Measurements from ENCODE around the gene ACACB.

The ACACB gene

DNA sequence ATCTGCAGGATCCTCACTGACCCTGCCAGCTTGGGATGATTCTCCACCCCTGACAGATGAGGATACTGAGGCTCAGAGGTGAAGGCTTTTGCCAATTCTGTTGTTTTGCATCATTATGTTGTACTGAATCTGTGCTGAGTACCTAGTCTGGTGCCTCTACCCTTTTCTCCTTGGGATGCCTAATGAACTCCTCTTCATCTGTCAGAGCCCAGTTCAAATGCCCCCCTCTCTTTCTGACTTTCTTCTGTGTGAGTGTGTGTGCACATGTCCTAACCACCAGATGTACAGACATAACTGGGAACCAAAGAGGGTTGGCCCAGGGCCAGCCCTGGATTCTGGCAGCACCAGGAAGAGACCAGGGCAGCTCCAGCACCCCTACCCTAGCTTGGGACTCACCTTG is 169.9 kb downstream of the ACACB start:
- DNase-seq (ENCODE audit: low spot score): no peak
- TF ChIP-seq, protein P1, sequence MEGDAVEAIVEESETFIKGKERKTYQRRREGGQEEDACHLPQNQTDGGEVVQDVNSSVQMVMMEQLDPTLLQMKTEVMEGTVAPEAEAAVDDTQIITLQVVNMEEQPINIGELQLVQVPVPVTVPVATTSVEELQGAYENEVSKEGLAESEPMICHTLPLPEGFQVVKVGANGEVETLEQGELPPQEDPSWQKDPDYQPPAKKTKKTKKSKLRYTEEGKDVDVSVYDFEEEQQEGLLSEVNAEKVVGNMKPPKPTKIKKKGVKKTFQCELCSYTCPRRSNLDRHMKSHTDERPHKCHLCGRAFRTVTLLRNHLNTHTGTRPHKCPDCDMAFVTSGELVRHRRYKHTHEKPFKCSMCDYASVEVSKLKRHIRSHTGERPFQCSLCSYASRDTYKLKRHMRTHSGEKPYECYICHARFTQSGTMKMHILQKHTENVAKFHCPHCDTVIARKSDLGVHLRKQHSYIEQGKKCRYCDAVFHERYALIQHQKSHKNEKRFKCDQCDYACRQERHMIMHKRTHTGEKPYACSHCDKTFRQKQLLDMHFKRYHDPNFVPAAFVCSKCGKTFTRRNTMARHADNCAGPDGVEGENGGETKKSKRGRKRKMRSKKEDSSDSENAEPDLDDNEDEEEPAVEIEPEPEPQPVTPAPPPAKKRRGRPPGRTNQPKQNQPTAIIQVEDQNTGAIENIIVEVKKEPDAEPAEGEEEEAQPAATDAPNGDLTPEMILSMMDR (IDR thresholded peaks at IDR 0.05; ENCODE audit: extremely low read depth, insufficient read depth, missing control alignments): no peak
- in situ Hi-C loops (cut with MboI; ENCODE audit: low pct_unique_long_range_greater_than_20kb, low sequenced_read_pairs, unreplicated experiment): no loop called here

- in situ Hi-C loops (cut with MboI; ENCODE audit: low pct_unique_long_range_greater_than_20kb, low sequenced_read_pairs, unreplicated experiment): no loop called here
- TF ChIP-seq, protein P1 (IDR thresholded peaks at IDR 0.05; ENCODE audit: extremely low read depth, insufficient read depth, missing control alignments): no peak
- DNase-seq (ENCODE audit: low spot score): no peak
These were observed 170.3 kb downstream of the ACACB start for GRCh38 chr12:109286652-109287051.

- DNase-seq (ENCODE audit: low spot score): no peak
- in situ Hi-C loops (cut with MboI; ENCODE audit: low pct_unique_long_range_greater_than_20kb, low sequenced_read_pairs, unreplicated experiment): no loop called here
- TF ChIP-seq, protein P1 (IDR thresholded peaks at IDR 0.05; ENCODE audit: extremely low read depth, insufficient read depth, missing control alignments): no peak
These were observed 170.8 kb downstream of the ACACB start for GRCh38 chr12:109287181-109287580.

GRCh38 chr12:109287811-109288469 is 171.6 kb downstream of the ACACB start:
- TF ChIP-seq, protein P1 (IDR thresholded peaks at IDR 0.05; ENCODE audit: extremely low read depth, insufficient read depth, missing control alignments): no peak
- DNase-seq (ENCODE audit: low spot score): no peak
- in situ Hi-C loops (cut with MboI; ENCODE audit: low pct_unique_long_range_greater_than_20kb, low sequenced_read_pairs, unreplicated experiment): no loop called here

GRCh38 chr12:109288571-109288970 is 172.2 kb downstream of the ACACB start:
- TF ChIP-seq, protein P1 (IDR thresholded peaks at IDR 0.05; ENCODE audit: extremely low read depth, insufficient read depth, missing control alignments): no peak
- DNase-seq (ENCODE audit: low spot score): no peak
- in situ Hi-C loops (cut with MboI; ENCODE audit: low pct_unique_long_range_greater_than_20kb, low sequenced_read_pairs, unreplicated experiment): no loop called here

- TF ChIP-seq, protein P1 (IDR thresholded peaks at IDR 0.05; ENCODE audit: extremely low read depth, insufficient read depth, missing control alignments): no peak
- no peak for DNase-seq (ENCODE audit: low spot score)
- in situ Hi-C loops (cut with MboI; ENCODE audit: low pct_unique_long_range_greater_than_20kb, low sequenced_read_pairs, unreplicated experiment): no loop called here
These were observed 172.6 kb downstream of the ACACB start for GRCh38 chr12:109289004-109289403.

Data from GM13977 (cell line).